ENCODE data around the gene MYCL. TPM values are rescaled to one million over a fixed set of nuclear protein-coding genes. Genes with fewer than 3 reads are reported as not detected.

The MYCL gene
- total RNA-seq, 1 experiment from 2014 or later = 7.8 TPM

GRCh38 chr1:39905172-39905571 is 3.5 kb upstream of the MYCL start:
- ChIA-PET CTCF (no interaction called here), POLR2A (no interaction called here)
- Mint-ChIP-seq H3K36me3 (ENCODE audit: insufficient read depth, unreplicated experiment) (peaks cover 12% of the 10 kb centered on the region), H3K27me3 (ENCODE audit: insufficient read depth, unreplicated experiment) (no peaks in the 10 kb centered on the region), H3K27ac (ENCODE audit: unreplicated experiment) (no peak overlapping the region), H3K9me3 (ENCODE audit: unreplicated experiment) (peaks cover 24% of the 10 kb centered on the region), H3K4me1 (ENCODE audit: low read depth, unreplicated experiment) (no peaks in the 10 kb centered on the region), H3K4me3 (ENCODE audit: unreplicated experiment) (no peak overlapping the region)
- Histone ChIP-seq H3K9me3 (peaks cover 8% of the 10 kb centered on the region; the same call in 1 of the 2 replicates), H3K27me3 (replicated peaks; ENCODE audit: control insufficient read depth, insufficient read depth, low read length) (no peaks in the 10 kb centered on the region), H3K4me3 (ENCODE audit: low read depth, low read length) (no peak overlapping the region), H3K36me3 (ENCODE audit: control insufficient read depth, insufficient read depth, low read length) (no peaks in the 10 kb centered on the region), H3K4me1 (no peaks in the 10 kb centered on the region)
- intact Hi-C loops (cut with micrococcal nuclease; ENCODE audit: unreplicated experiment) = no loop called here
- TF ChIP-seq CTCF (IDR thresholded peaks at IDR 0.05; ENCODE audit: insufficient read depth in 1 of 2, low read depth in 1 of 2, low read length in 1 of 2, severe bottlenecking in 1 of 2, unreplicated experiment in 1 of 2) = no peak
- BruUV-seq (replicated peaks) = no TSS peak
- no peak for DNase-seq

- intact Hi-C loops (cut with micrococcal nuclease; ENCODE audit: unreplicated experiment) = loop anchor here (1.0 kb wide), 2 partner anchors 50 to 85 kb away; no protein-coding TSS in a partner anchor
- Mint-ChIP-seq H3K36me3 (ENCODE audit: insufficient read depth, unreplicated experiment) (peaks cover 5% of the 10 kb centered on the region), H3K9me3 (ENCODE audit: unreplicated experiment) (peaks cover 4% of the 10 kb centered on the region), H3K4me1 (ENCODE audit: low read depth, unreplicated experiment) (no peaks in the 10 kb centered on the region), H3K27ac (ENCODE audit: unreplicated experiment) (no peak overlapping the region), H3K27me3 (ENCODE audit: insufficient read depth, unreplicated experiment) (no peaks in the 10 kb centered on the region), H3K4me3 (ENCODE audit: unreplicated experiment) (peak overlapping the region; percentile 76)
- Histone ChIP-seq H3K4me1 (peaks cover 12% of the 10 kb centered on the region), H3K9me3 (no peaks in the 10 kb centered on the region), H3K36me3 (ENCODE audit: control insufficient read depth, insufficient read depth, low read length) (no peaks in the 10 kb centered on the region), H3K4me3 (ENCODE audit: low read depth, low read length) (peak overlapping the region; percentile 68), H3K27me3 (replicated peaks; ENCODE audit: control insufficient read depth, insufficient read depth, low read length) (no peaks in the 10 kb centered on the region)
- CTCF ChIA-PET = interaction anchor here (0.5 to 2.7 kb wide), 17 partner anchors 9 to 1163 kb away, joined by 3 to 32 read pairs (median 5); partner anchors contain the start of genes CAP1 and TRIT1
- no peak for TF ChIP-seq CTCF (IDR thresholded peaks at IDR 0.05; ENCODE audit: insufficient read depth in 1 of 2, low read depth in 1 of 2, low read length in 1 of 2, severe bottlenecking in 1 of 2, unreplicated experiment in 1 of 2)
- POLR2A ChIA-PET = interaction anchor here (0.7 to 1.2 kb wide), 4 partner anchors 9 to 138 kb away, joined by 4 to 13 read pairs (median 6); partner anchors contain the start of gene CAP1
- no TSS peak for BruUV-seq (replicated peaks)
- no peak for DNase-seq
These were observed 717 bp upstream of the MYCL start for GRCh38 chr1:39902460-39902807.

GRCh38 chr1:39901464-39901713 is 328 bp downstream of the MYCL start:
- H3K27me3 ChIP-seq (replicated peaks; ENCODE audit: control insufficient read depth, insufficient read depth, low read length) = no peaks in the 10 kb centered on the region

More at GRCh38 chr1:39901464-39901713, 328 bp downstream of the MYCL start:
- no peak for DNase-seq
- H3K36me3 Mint-ChIP-seq (ENCODE audit: insufficient read depth, unreplicated experiment) = peaks cover 5% of the 10 kb centered on the region
- Histone ChIP-seq H3K9me3 (no peaks in the 10 kb centered on the region), H3K36me3 (ENCODE audit: control insufficient read depth, insufficient read depth, low read length) (no peaks in the 10 kb centered on the region), H3K4me3 (ENCODE audit: low read depth, low read length) (peak overlapping the region; percentile 68), H3K4me1 (peaks cover 12% of the 10 kb centered on the region)
- no TSS peak for BruUV-seq (replicated peaks)
- H3K27me3 Mint-ChIP-seq (ENCODE audit: insufficient read depth, unreplicated experiment) = no peaks in the 10 kb centered on the region
- POLR2A ChIA-PET = interaction anchor here (0.6 to 1.2 kb wide), 4 partner anchors 8 to 139 kb away, joined by 3 to 13 read pairs (median 6); partner anchors contain the start of genes BMP8B and CAP1
- H3K9me3 Mint-ChIP-seq (ENCODE audit: unreplicated experiment) = no peaks in the 10 kb centered on the region
- H3K27ac Mint-ChIP-seq (ENCODE audit: unreplicated experiment) = no peak overlapping the region
- H3K4me3 Mint-ChIP-seq (ENCODE audit: unreplicated experiment) = peak overlapping the region; percentile 76
- no peak for TF ChIP-seq CTCF (IDR thresholded peaks at IDR 0.05; ENCODE audit: insufficient read depth in 1 of 2, low read depth in 1 of 2, low read length in 1 of 2, severe bottlenecking in 1 of 2, unreplicated experiment in 1 of 2)
- no peaks in the 10 kb centered on the region for H3K4me1 Mint-ChIP-seq (ENCODE audit: low read depth, unreplicated experiment)
- CTCF ChIA-PET = interaction anchor here (0.9 to 2.7 kb wide), 8 partner anchors 8 to 103 kb away, joined by 3 to 32 read pairs (median 5); no protein-coding TSS in a partner anchor
- intact Hi-C loops (cut with micrococcal nuclease; ENCODE audit: unreplicated experiment) = no loop called here
